H1 (cell line): ENCODE measurements around the gene LRRC27. TPM values are rescaled to one million over a fixed set of nuclear protein-coding genes. Genes with fewer than 3 reads are reported as not detected.

Experiments
- CTCF ChIA-PET: fragments of 300-600 bp; sonication (Branson Sonifier 250); formaldehyde crosslinking; loops from one replicate; lab custom pipeline; 2021; ENCODE audit not compliant: partially characterized antibody; lab: Charles Lee
- POLR2A ChIA-PET: fragments of 300-600 bp; sonication (Branson Sonifier 250); formaldehyde crosslinking; loops from one replicate; lab custom pipeline; 2021; ENCODE audit warnings: inconsistent platforms; ENCODE audit not compliant: partially characterized antibody; lab: Charles Lee
- DNase-seq, 2 experiments: peaks; one replicate each; pipeline versions ENCODE4 v3.0.0 to v3.0.0-alpha.2; 2010 to 2022; ENCODE audit warnings: low spot score in 2 of 2, low read depth in 1 of 2, mixed read lengths in 1 of 2
- FAIRE-seq: peaks from 2 replicates; lab custom pipeline; 2011; peaks lifted over from hg19 to GRCh38; lab: Jason Lieb, UNC
- H2AFZ ChIP-seq: 2 replicates; pipeline ENCODE4 v1.8.1; 2012; ENCODE audit warnings: low read length, inconsistent platforms
- H2AK5ac ChIP-seq: 2 replicates; pipeline ENCODE4 v1.6.1; 2013; ENCODE audit warnings: low read depth, low read length
- H2BK120ac ChIP-seq: replicated peaks from 2 replicates; pipeline ENCODE3; 2013; ENCODE audit warnings: low read depth, low read length, inconsistent platforms
- H2BK12ac ChIP-seq: 2 replicates; pipeline ENCODE4 v1.6.1; 2013; ENCODE audit warnings: low read depth, low read length
- H2BK15ac ChIP-seq: 2 replicates; pipeline ENCODE4 v1.6.1; 2013; ENCODE audit warnings: low read length
- H2BK20ac ChIP-seq: 2 replicates; pipeline ENCODE4 v1.6.1; 2013; ENCODE audit warnings: low read length
- H2BK5ac ChIP-seq: 2 replicates; pipeline ENCODE4 v1.6.1; 2013; ENCODE audit warnings: low read depth, low read length
- H3K14ac ChIP-seq: 2 replicates; pipeline ENCODE4 v1.6.1; 2013; ENCODE audit warnings: inconsistent platforms; ENCODE audit not compliant: insufficient read length
- H3K18ac ChIP-seq: 2 replicates; pipeline ENCODE4 v1.6.1; 2013; ENCODE audit warnings: low read length; ENCODE audit errors: extremely low read depth
- H3K23ac ChIP-seq: 2 replicates; pipeline ENCODE4 v1.6.1; 2013; ENCODE audit warnings: inconsistent platforms; ENCODE audit not compliant: insufficient read length
- H3K23me2 ChIP-seq: 2 replicates; pipeline ENCODE4 v1.6.1; 2013; ENCODE audit warnings: low read depth, low read length
- H3K27ac ChIP-seq: 2 replicates; pipeline ENCODE4 v1.6.1; 2011; ENCODE audit warnings: low read depth, low read length, inconsistent platforms
- H3K27me3 ChIP-seq, 4 experiments: replicated peaks in 1 of 4; 1 replicate in 1 of 4; 2 replicates in 3 of 4; pipeline versions ENCODE4 v1.6.1 to v1.8.1; 2011 to 2013; ENCODE audit warnings: low read length in 3 of 4, mild to moderate bottlenecking in 3 of 4, inconsistent platforms in 2 of 4, mixed read lengths in 2 of 4, moderate library complexity in 1 of 4; ENCODE audit not compliant: control insufficient read depth in 3 of 4, insufficient read depth in 3 of 4; ENCODE audit errors: extremely low read depth in 1 of 4
- H3K36me3 ChIP-seq, 4 experiments: 2 replicates each; pipeline versions ENCODE4 v1.6.1 to v1.8.1; 2011 to 2013; ENCODE audit warnings: mild to moderate bottlenecking in 4 of 4, low read length in 3 of 4, moderate library complexity in 2 of 4, control low read depth in 1 of 4, inconsistent platforms in 1 of 4; ENCODE audit not compliant: insufficient read depth in 4 of 4, control insufficient read depth in 2 of 4
- H3K4ac ChIP-seq: replicated peaks from 2 replicates; pipeline ENCODE3; 2013; ENCODE audit warnings: low read length, low read depth, mixed read lengths, inconsistent platforms; ENCODE audit not compliant: insufficient read length
- H3K4me1 ChIP-seq, 4 experiments: replicated peaks in 1 of 4; 1 replicate in 1 of 4; 2 replicates in 3 of 4; pipeline versions ENCODE4 v1.6.1 to v1.8.1; 2011 to 2013; ENCODE audit warnings: low read length in 3 of 4, inconsistent platforms in 2 of 4, mixed read lengths in 1 of 4; ENCODE audit not compliant: insufficient read depth in 4 of 4, control insufficient read depth in 3 of 4
- H3K4me2 ChIP-seq, 2 experiments: 2 replicates each; pipeline versions ENCODE4 v1.6.1 to v1.8.1; 2011 to 2013; ENCODE audit warnings: low read depth in 2 of 2, low read length in 2 of 2, control low read depth in 1 of 2, inconsistent platforms in 1 of 2, mild to moderate bottlenecking in 1 of 2; ENCODE audit not compliant: insufficient read depth in 1 of 2
- H3K4me3 ChIP-seq, 4 experiments: fragments of 200-600, 300-600 bp in 1 of 4; sonication (generic), shearing (Covaris generic), sonication (Bioruptor Twin) in 1 of 4; 2 replicates each; pipeline versions ENCODE4 v1.5.1 to v1.8.1; 2011 to 2016; ENCODE audit warnings: low read length in 4 of 4, low read depth in 3 of 4, control low read depth in 2 of 4, inconsistent platforms in 2 of 4, mild to moderate bottlenecking in 2 of 4, mixed read lengths in 1 of 4, moderate library complexity in 1 of 4; ENCODE audit not compliant: insufficient read depth in 2 of 4; ENCODE audit errors: extremely low read depth in 1 of 4
- H3K56ac ChIP-seq: replicated peaks from 2 replicates; pipeline ENCODE3; 2013; ENCODE audit warnings: low read depth, mild to moderate bottlenecking, mixed read lengths, low read length, inconsistent platforms; ENCODE audit not compliant: insufficient read length
- H3K79me1 ChIP-seq: 2 replicates; pipeline ENCODE4 v1.6.1; 2013; ENCODE audit warnings: low read depth, low read length, control low read depth
- H3K79me2 ChIP-seq, 2 experiments: 2 replicates each; pipeline versions ENCODE4 v1.6.1 to v1.8.1; 2012 to 2013; ENCODE audit warnings: low read length in 2 of 2, mild to moderate bottlenecking in 2 of 2, inconsistent platforms in 1 of 2; ENCODE audit not compliant: insufficient read depth in 2 of 2, control insufficient read depth in 1 of 2
- H3K9ac ChIP-seq, 4 experiments: replicated peaks in 1 of 4; 1 replicate in 1 of 4; 2 replicates in 3 of 4; pipeline versions ENCODE4 v1.6.1 to v1.8.1; 2011 to 2013; ENCODE audit warnings: low read depth in 3 of 4, low read length in 3 of 4, control low read depth in 2 of 4, mild to moderate bottlenecking in 2 of 4, moderate library complexity in 2 of 4, inconsistent platforms in 1 of 4; ENCODE audit errors: extremely low read depth in 1 of 4
- H3K9me3 ChIP-seq, 2 experiments: 2 replicates each; pipeline versions ENCODE4 v1.6.1 to v1.8.1; 2012 to 2013; ENCODE audit warnings: mild to moderate bottlenecking in 2 of 2, moderate library complexity in 2 of 2, control low read depth in 1 of 2, inconsistent platforms in 1 of 2, low read depth in 1 of 2, low read length in 1 of 2, mixed read lengths in 1 of 2; ENCODE audit not compliant: insufficient read depth in 2 of 2
- H4K20me1 ChIP-seq, 2 experiments: replicated peaks in 1 of 2; 2 replicates each; pipeline versions ENCODE3 to v1.8.1; 2011 to 2013; ENCODE audit warnings: inconsistent platforms in 2 of 2, low read length in 2 of 2, mild to moderate bottlenecking in 1 of 2; ENCODE audit not compliant: insufficient read depth in 2 of 2, control insufficient read depth in 1 of 2
- H4K5ac ChIP-seq: 2 replicates; pipeline ENCODE4 v1.6.1; 2013; ENCODE audit warnings: low read length, low read depth, mixed read lengths, inconsistent platforms; ENCODE audit not compliant: insufficient read length
- H4K8ac ChIP-seq: 2 replicates; pipeline ENCODE4 v1.8.0; 2013; ENCODE audit warnings: mild to moderate bottlenecking, moderate library complexity, low read length, inconsistent platforms; ENCODE audit not compliant: insufficient read depth; ENCODE audit errors: extremely low read depth
- H4K91ac ChIP-seq: replicated peaks from 2 replicates; pipeline ENCODE3; 2013; ENCODE audit warnings: low read length, mixed read lengths, inconsistent platforms; ENCODE audit not compliant: insufficient read length
- EZH2 ChIP-seq: fragments of 200-600 bp; sonication (generic); IDR thresholded peaks from 2 replicates; pipeline ENCODE4 v1.7.1; 2012; ENCODE audit warnings: low read depth, mild to moderate bottlenecking, moderate library complexity, low read length, inconsistent platforms; ENCODE audit not compliant: severe bottlenecking
- FOSL1 ChIP-seq: IDR thresholded peaks from 2 replicates; pipeline ENCODE4 v1.6.1; 2011; ENCODE audit warnings: mild to moderate bottlenecking, low read depth, low read length, moderate library complexity; ENCODE audit not compliant: insufficient read depth
- POLR2A ChIP-seq, 2 experiments: IDR thresholded peaks; 1 replicate in 1 of 2; 2 replicates in 1 of 2; pipeline ENCODE4 v1.6.1; 2011; ENCODE audit warnings: low read depth in 2 of 2, low read length in 2 of 2, mild to moderate bottlenecking in 2 of 2; ENCODE audit errors: control extremely low read depth in 1 of 2
- POLR2AphosphoS5 ChIP-seq: IDR thresholded peaks from 2 replicates; pipeline ENCODE4 v1.6.1; 2011; ENCODE audit warnings: low read depth, low read length
- SP1 ChIP-seq: IDR thresholded peaks from 2 replicates; pipeline ENCODE4 v1.6.1; 2011; ENCODE audit warnings: low read depth, low read length
- TAF1 ChIP-seq: IDR thresholded peaks from 2 replicates; pipeline ENCODE4 v1.6.1; 2011; ENCODE audit warnings: mild to moderate bottlenecking, low read depth, low read length
- WGBS, 2 experiments: shearing (Covaris generic) in 1 of 2; methylation state at CpG; one replicate each; pipeline versions ENCODE4 v1.1.6 to v1.1.7; 2013 to 2015; ENCODE audit warnings: low lambda C conversion rate in 2 of 2, mixed read lengths in 2 of 2, inconsistent platforms in 1 of 2, low coverage in 1 of 2, missing lambda C conversion rate in 1 of 2; ENCODE audit not compliant: insufficient replicate concordance in 2 of 2, insufficient coverage in 1 of 2, insufficient read length in 1 of 2; ENCODE audit errors: extremely low coverage in 1 of 2, missing lambda C conversion rate in 1 of 2; 5-methylcytosine and 5-hydroxymethylcytosine counted together
- polyA plus RNA-seq, 7 experiments: library from polyadenylated mRNA; depleted of rRNA in 3 of 7; stranded (reverse) in 5 of 7; unstranded in 2 of 7; fragments of >200 nt in 5 of 7; fragments of 200-250 nt in 2 of 7; gene quantifications; 1 replicate in 5 of 7; 2 replicates in 1 of 7; 4 replicates in 1 of 7; pipeline versions ENCODE4 v1.2.1 to v1.2.3, GENCODE V29; 2011 to 2013; ENCODE audit warnings: missing spikeins in 2 of 7, mixed read lengths in 2 of 7
- total RNA-seq: library from RNA; stranded (reverse); fragmentation: NEBNext Ultra II Directional; extraction: Animal tissue kit (Norgen Biotek cat#: 25700); gene quantifications from 2 replicates; pipeline ENCODE4 v1.2.1, GENCODE V29; 2021

Gene LRRC27
- total and polyA plus RNA-seq, 2 of the 8 experiments (the other 6 are each of a cell fraction or from before 2014, with no cell fraction given): 1.2 to 3.8 TPM

- Histone ChIP-seq H2BK12ac (no peak overlapping the region), H3K9ac (no peak overlapping the region), H2BK5ac (no peak overlapping the region), H3K56ac (no peak overlapping the region), H3K36me3 (no peaks in the 10 kb centered on the region), H4K8ac (no peak overlapping the region), H3K4me2 (no peak overlapping the region), H2AK5ac (no peak overlapping the region), H3K79me1 (no peaks in the 10 kb centered on the region), H2BK15ac (no peak overlapping the region), H3K4ac (no peak overlapping the region), H3K27me3 (0 out of 7 replicates have a peak, but pooled peaks cover 0 to 3% (median 0%) of the 10 kb centered on the region in 4 experiments), H4K5ac (no peak overlapping the region), H2AFZ (0 out of 2 replicates have a peak overlapping the region, but pooled peaks have one; percentile 12), H4K91ac (no peak overlapping the region), H2BK120ac (no peak overlapping the region), H3K79me2 (peaks cover 0 to 8% of the 10 kb centered on the region in 2 experiments; a peak in 3 of 4 replicates), H3K4me1 (peaks cover 0 to 14% (median 4%) of the 10 kb centered on the region in 4 experiments; a peak in 5 of 7 replicates), H3K18ac (no peak overlapping the region), H2BK20ac (no peak overlapping the region), H3K23me2 (peaks cover 9% of the 10 kb centered on the region), H3K23ac (no peak overlapping the region), H4K20me1 (no peaks in the 10 kb centered on the region), H3K27ac (no peak overlapping the region), H3K4me3 (0 out of 8 replicates have a peak overlapping the region, but pooled peaks of 1 of the 4 experiments have one; percentile 11), H3K14ac (no peak overlapping the region), H3K9me3 (no peaks in the 10 kb centered on the region)
- TF ChIP-seq FOSL1 (no peak), EZH2 (no peak), POLR2AphosphoS5 (no peak), POLR2A (IDR thresholded peaks at IDR 0.05; ENCODE audit: control extremely low read depth in 1 of 2, low read depth in 2 of 2, low read length in 2 of 2) (no peak), SP1 (peak; percentile 78), TAF1 (no peak)
- FAIRE-seq: no peak
- CTCF ChIA-PET: interaction anchor here (0.7 to 0.9 kb wide), 2 partner anchors 16 to 18 kb away, joined by 3 to 4 read pairs; no protein-coding TSS in a partner anchor
- POLR2A ChIA-PET: interaction anchor here (0.5 to 1.5 kb wide), 2 partner anchors 41 to 181 kb away, joined by 3 read pairs; no protein-coding TSS in a partner anchor
- WGBS, 2 experiments: 72% methylated on average over 14 of the region's 14 CpGs; no CpG with 5 or more reads in 1 of the 2 experiments
- no peak for DNase-seq
These were observed 3.4 kb downstream of the LRRC27 start for GRCh38 chr10:132335189-132336063.
